RPMI8226 (cell line): Measurements from ENCODE around the gene ISOC1.

Source experiments
- DNase-seq: peaks from one replicate; pipeline ENCODE4 v3.0.0-alpha.2; 2015

The ISOC1 gene

DNA sequence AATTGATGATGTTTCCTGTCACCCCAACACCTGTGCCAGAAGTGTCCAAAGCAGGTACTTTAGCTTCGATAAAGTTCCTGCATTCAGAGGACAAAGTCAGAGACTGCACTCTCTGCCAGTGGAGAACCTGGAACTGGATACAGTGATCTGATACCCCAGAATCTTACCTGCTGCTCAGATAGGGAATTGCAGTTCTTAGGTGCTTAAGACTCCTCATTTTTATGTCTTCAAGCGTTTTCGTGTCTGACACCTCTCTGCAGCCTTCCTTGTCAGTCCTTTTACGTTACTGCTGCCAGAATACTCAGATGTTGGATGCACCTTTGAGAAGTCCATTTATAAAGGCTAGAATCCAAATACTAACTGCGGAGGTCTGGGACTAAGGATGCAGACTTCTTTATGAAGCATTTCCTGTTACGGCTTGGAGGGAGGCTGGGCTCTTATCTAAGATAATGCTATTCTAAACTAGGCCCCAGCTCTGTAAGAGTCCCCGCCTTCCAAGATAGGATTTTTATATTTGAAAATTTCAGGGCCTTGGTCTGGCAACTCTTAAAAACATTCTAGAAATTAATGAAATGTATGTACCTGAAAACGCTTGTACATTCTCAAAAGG, 1.9 kb downstream of the ISOC1 start:
- DNase-seq = no peak

DNA sequence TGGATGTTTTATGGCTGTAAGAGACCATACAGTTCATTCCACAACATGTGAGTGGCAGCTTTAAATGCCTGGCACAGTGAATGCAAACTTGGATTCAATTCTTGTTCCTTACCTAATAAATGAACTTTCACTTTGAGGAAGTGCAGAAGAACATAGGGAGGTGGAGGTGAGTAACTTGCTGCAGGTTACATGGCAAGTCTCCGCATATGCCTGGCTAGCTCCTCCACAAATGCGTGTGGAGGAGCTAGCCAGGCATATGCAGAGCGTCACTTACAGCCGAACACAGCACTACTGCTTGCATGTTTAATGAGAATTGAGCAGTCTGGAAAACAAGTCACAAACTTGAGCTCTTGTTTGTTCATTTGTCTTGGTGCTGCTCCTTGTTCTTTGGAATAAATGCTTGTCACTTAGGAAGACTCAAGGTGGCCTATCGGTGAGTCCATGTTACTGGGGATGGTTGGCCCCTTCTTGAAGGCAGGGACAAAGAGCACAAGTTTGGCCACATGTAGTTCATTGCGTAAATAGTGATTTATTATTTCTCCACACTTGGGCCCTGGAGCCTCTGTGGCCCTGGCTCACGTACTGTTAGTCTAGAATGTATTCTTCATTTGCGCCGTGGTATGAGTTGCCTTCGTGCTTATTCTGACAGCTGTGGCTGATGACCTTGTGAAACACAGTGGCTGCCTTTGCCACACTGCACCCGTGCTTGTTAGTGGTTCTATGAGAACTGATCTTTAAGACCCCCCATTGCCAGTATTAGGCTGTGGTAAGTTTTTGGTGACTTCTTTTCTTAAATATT, 3.1 kb downstream of the ISOC1 start:
- DNase-seq = no peak

DNA sequence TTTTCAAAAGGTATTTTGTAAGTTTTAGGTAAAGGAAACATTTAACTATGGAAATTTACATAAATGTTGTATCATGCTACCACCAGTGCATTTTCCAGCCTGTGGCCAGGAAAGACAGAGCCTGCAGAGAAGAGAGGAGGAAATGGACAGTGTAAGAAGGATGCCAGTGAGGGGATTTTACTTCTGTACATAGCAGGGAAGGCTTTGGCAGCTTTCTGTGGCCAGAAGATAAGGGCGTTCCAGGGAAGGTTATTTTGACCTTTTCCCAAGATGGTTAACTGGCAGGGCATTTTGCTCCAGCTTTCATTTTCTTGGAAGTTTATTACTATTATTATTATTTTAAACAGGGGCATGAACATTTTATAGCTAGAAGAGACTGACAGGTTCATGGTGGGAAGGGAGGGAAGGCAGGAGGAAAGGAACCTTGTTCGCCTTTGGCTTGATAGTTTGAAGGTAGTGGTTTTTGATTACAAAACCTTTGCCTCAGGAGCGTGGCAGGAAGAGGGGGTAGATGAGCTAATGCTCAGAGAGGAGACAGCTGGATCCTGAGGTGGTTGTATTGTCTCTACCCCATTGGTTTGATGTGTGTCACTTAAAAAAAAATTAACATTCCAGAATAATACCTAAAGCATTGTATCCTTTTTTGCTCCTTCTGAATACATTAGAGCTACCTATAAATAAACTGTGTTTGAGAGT, 4.1 kb downstream of the ISOC1 start:
- no peak for DNase-seq

DNA sequence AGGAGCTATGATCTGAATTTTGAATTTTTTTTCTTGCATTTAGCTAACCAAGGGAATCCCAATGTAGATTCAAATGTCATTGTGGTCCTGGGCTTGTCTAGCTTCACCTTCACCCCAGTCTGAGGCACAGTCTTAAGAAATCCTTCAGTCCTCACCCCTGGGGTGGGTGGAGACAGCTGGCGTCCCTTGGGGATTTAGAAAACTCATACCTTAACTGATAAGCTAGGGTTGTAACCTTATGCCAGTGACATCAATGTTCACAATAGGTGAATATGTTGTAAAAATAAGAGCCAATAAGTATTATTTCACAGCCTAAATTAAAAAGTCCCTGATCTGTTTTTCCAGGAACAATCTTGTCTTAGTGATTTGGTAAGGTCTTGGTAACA, 4.6 kb downstream of the ISOC1 start:
- DNase-seq = no peak

DNA sequence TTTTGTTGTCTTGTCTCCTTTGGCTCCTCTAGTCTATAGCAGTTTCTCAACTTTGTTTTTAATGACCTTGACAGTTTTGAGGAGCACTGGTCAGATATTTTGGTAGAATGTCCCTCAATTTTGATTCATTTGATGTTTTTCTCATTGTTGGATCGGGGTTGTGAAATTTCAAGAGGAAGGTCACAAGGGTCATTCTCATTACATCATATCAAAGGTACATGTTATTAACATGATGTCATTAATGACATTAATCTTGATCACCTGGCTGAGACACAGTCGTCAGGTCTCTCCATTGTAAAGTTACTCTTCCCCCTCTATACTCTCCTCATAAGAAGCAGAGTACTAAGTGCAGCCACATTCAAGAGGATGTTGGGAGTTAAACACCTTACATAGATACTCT, 7.2 kb downstream of the ISOC1 start:
- DNase-seq = no peak

DNA sequence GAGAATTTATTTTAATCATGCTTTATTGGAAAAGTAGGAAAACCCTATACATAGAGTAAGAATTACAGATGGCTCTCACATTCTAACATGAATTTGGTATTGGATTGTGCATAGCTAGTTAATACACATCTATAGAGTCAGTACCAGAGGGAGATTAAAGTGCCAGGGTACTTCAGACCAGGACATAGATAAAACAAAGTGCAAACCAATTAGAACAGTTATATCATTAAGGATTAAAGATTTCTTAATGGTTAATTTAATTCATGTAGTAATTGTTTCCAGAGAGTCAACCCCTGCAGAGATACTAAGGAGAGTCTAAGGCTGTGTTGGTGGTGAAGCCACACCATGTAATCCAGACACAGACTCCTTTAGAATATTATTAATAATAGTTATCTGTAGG, 8.8 kb downstream of the ISOC1 start:
- DNase-seq = no peak

DNA sequence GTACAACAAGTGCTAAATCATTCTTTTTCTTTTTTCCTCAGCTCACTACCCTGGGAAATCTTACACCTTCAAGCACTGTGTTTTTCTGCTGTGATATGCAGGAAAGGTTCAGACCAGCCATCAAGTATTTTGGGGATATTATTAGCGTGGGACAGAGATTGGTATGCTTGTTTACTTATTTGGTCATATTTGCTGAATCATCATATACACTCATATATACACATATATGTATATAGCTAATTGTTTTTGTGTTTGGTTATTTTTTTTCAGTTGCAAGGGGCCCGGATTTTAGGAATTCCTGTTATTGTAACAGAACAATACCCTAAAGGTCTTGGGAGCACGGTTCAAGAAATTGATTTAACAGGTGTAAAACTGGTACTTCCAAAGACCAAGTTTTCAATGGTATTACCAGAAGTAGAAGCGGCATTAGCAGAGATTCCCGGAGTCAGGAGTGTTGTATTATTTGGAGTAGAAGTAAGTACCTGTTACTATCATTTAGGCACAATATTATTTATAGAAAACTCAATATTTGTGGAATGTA, 10.4 kb downstream of the ISOC1 start:
- no peak for DNase-seq

DNA sequence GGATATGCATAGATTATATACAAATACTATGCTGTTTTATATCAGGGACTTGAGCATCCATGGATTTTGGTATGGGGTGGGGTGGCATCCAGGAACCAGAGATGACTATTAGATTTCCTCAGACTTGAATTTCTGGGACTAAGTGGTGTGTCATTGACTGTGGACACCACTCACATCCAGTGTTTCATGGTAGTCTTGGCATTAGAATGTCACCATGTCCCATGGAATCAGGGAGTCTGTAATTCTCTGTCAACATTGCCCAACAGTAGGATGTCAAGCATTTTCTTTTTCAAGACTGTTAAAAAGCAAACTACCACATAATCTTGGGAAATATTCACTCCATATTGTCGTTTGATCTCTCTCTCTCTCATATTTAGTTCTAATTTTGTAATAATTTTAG, 13.1 kb downstream of the ISOC1 start:
- DNase-seq = no peak

DNA sequence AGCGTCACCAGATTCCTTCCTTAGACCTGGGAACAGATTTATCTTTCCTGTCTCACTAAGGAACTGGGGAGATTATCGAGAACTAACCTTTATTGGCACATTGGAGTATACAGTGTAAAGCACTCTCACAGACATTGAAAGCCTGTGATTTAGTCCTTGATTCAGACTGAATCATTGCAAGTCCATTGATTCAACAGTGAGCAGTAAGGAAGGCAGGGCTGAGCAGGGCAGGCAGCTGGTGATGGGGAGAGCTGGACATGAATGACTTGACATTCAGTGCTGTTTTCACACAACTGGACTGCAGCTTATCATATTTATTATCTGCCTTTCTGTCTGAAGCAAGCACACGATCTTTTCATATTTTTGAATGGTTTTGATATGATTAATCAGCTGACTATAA, 16.2 kb downstream of the ISOC1 start:
- no peak for DNase-seq

DNA sequence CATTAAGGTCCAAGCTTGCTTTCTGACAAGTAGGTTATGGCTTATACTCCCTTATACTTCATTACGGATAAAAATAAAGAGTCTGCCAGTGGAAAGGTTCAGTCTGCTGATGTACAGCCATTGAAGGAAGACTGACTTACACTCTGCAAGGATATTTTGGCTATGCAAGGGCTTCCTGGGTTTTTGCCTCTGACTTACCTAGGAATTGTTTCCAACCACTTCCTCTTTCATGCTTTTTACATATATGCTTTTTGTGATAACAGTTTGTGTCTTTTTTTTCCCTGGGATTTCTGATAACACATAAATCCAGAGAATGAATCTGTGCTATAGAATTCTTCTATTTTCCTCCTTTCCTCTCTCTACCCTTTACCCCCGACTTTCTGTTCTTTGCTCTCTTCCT, 16.8 kb downstream of the ISOC1 start:
- no peak for DNase-seq

DNA sequence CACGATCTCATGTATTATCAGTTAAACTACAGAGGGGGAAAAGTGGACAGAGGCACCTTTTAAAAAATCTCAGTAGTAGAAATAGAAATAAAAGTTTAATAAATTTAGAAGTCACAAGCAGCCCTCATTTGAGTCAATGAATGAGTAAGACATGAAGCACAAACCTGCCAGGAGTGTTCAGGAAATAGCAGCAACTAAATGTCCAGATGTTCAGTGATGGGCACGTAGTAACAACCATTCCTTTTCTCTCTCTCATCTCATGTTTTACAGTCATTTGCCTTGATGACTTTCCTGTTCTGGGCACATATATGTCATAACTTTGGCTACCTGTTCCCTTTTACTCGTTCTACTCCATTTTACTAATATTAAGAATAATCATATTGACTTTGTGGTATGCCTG, 17.7 kb downstream of the ISOC1 start:
- no peak for DNase-seq

DNA sequence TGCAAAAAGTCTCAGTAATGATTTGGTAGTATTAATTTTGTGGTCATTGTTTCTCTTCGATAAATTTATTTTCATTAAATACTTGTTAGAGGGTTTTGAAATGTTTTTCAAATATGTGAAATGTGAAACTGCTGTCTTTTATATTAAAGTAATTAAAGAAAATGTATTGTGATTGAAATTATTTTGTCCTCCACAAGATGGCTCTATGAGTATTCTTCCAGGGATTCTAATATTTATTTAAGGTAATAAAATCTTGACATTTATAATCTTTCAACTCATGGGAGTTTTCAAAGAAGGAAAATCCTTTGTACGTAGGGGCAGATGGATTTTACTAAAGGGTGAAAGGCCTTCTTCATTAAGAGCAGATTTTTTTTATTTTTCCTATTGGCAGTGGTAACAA, 19.3 kb downstream of the ISOC1 start:
- no peak for DNase-seq

DNA sequence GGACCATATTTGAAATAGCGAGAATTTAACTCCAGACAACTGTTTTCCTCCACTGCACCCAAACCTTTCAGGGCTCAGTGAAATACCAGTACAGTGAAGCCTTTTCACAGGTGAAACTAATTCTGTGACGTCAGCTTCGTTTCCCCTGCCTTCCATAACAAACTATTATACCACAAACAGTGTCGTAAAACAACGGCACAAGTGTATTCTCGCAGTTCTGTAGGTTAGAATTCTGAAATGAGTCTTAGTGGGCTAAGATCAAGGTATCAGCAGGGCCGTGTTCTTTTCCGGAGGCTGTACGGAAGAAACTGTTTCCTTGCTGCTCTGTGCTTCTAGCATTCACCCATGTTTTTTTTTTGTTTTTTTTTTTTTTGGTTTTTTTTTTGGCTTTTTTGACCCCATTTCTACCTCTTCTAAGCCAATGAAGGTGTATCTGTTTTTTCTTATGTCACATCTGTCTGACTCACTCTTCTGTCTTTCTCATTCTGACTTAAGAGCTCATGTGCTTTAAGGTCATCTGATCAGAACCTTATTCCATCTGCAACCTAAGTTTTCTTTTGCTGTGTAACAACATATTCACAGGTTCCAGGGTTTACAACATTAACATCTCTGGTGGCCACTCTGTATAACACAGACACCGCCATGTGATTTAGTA, 20.1 kb downstream of the ISOC1 start:
- DNase-seq = no peak

DNA sequence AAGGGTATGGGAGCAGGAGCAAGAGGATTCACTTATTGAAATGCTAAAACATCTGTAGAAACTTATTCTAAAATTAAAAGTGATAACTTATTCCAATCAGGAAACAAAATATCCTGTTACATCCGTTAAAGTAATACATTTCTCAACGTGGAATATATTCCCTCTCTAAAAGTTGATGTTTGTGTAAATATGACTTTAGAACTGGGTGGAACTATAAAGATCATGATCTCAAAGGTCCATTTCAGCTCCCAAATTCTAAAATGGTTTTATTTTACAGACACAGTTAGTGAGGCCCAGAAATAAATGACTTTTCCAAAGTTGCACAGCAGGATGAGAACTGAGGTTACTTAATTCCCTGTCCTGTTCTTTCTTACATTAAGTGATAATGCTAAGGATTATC, 21.1 kb downstream of the ISOC1 start:
- DNase-seq = no peak

DNA sequence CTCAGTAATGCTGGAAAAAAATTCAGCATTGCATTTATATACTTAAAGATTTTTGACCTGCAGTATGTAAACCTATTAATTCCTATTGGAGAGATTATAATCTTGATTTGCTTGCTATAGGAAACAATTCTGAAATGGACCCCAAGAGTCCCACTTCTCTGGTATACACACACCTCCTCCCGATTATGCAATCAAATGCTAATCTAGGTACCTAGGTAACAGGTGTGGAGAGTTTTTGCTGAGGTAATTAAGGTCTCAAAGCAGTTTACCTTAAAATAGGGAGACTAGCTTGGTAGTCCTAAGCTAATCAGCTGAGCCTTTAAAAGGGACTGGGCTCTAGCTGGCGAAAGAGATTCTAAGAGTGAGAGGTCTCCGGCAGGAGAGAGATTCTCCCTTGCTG, 22.2 kb downstream of the ISOC1 start:
- DNase-seq = no peak

DNA sequence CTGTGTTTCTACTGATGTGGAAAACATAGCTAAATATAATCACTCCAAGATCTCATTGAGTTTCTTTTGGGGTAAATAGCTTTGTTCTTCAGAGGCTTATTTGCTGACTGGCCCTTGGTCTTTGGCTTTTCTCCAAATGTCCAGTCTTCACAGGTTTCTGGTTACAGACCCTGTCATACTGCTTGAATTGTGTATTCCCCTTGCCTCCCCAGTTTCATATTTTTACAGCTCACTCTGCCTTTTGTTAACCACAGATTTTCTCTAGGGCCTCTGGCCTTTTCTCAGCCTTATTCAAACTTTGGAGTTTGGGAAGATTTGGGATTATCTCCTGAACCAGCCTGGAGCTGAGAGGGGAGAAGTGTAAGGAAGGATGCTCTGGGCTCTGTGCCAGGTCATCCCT, 23.9 kb downstream of the ISOC1 start:
- no peak for DNase-seq

DNA sequence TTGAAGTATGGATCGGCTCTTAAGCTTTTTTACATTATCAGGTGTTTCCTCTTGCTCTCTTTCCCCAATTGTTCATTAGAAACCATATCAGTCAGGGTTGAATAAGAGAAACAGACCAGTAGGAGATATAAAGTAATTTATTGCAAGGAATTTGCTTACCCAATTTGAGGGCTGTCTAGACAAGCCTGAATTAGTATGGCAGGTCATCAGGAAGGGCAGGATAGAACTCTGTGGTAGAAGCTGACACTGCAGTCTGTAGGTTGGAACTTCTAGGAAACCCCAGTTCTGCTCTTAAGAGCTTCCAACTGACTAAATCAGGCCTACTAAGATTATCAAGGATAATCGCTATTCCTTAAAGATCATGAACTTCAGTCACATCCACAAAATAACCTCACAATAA, 24.3 kb downstream of the ISOC1 start:
- DNase-seq = no peak

DNA sequence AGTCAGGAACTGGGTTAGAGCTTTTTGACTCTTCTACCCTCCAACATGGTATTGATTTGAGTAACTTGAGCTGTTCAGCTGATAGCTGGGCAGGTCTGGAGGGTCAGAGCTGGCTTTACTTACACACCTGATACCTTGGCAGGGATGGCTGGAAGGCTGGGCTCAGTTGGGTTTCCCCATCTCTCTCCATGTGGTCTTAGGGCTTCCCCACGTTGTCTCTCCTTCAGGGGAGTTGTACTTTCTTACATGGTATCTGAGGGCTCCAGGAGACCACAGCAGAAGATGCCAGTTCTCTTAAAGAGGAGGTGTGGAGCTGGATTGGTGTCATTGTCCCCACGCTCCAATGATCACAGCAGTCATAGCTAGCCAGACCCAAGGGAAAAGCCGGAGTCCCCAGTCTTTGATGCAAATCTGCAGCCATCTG, 25.6 kb downstream of the ISOC1 start:
- DNase-seq = no peak

DNA sequence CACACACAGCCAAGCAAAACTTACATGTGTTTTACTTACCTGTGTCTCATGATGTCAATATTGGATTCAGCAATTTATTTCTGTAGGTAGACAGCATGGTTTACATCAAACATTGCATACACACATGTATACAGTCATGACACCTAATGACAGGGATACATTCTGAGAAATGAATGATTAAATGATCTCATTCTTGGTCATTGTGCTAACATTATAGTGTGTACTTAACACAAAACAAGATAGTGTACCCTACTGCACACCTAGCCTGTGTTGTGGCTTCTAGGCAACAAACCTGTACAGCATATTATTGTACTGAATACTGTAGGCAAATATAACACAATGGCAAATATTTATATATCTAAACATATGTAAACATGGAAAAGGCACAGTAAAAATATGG, 28.0 kb downstream of the ISOC1 start:
- no peak for DNase-seq

DNA sequence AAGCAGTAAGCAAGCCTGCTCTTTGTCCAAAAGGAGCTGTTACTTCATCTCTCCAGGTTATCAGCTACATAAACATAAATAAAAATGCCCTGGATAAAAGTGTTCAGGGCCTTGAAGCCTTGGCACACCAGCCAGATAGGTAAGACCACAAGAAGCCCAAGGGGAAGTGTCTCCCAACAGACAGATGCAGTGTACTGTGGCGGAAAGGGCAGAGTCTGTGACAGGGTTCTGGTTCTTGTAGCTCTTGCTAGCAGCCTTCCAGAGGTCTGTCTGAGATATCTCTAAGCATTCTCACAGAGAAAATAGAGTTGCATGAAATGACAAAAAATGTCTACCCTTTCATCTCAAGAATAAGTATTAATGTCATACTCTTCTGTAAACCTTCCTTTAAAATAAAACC, 30.1 kb downstream of the ISOC1 start:
- no peak for DNase-seq

DNA sequence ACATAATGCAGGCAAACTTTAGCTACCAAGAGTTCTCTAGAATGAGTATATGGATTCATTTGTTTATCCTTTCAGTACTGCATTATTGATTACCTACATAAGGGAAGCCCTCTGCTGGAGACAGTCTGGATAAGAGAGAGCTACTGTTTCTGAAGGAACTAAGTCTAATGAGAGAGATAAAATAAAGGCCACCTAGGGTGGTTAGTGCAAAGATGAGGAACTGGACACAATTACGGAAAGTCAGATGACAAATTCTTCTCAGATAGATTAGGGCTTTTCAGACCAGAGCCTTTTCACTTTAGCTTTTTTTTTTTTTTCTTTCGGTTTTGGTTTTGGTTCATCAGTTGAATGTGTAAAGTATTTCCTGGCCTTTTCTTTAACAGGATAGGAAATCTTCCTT, 31.3 kb downstream of the ISOC1 start:
- no peak for DNase-seq

DNA sequence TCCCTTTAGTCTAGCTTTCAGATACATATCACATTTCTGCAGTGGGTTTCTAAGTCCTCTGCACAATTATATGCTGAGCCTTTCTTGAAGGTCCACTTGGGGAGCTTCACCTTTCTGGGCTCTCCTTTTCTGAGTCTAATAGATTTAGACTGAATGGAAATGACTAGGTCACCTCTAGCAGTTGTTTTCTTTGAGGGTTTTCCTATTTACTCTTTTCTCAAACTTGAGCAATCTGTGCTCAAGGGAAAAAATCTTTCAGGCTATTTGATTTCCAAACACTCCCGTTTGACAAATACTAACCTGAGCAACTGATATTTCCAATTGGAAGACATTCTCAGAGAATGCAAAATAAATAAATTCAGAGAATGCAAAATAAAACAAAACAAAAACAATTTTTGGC, 39.0 kb downstream of the ISOC1 start:
- no peak for DNase-seq

DNA sequence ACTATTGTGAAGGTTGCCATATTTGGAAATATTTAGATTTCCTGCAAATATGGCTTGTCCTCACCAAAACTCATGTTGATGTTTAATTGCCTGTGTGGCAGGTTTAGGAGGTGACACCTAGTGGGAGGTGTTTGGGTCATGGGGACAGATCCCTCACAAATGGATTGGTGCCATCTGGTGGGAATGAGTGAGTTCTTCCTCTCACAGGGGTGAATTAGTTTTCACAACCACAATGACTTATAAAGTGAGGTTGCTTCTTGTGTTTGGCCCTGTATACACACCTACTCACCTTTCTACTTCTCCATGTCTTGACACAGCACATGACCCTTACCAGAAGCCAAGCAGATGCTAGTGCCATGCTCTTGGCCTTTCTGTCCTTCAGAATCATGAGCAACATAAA, 41.1 kb downstream of the ISOC1 start:
- DNase-seq = no peak

DNA sequence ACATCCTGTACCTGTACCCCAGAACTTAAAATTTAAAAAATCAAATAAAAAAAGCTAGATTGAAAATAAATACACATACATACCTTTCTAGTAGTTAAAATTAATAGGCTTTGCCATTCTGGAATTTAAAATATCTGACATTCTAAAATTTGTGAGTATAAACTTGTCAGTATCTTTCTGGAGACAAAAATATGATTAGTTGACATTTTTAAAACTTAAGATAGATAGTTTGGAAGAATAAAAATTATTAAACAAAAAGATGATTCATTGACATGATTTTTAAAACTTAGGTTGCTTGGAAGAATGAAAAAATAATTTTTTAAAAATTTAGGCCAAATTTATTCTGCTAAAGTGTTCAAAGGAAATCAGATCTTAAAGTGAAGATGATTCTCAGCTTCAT, 43.1 kb downstream of the ISOC1 start:
- DNase-seq = no peak
